Measurements from ENCODE around the gene ZFP92. TPM values are rescaled to one million over a fixed set of nuclear protein-coding genes. Genes with fewer than 3 reads are reported as not detected.

Gene ZFP92
- total RNA-seq, 1 experiment from 2014 or later = 0.16 TPM

DNA sequence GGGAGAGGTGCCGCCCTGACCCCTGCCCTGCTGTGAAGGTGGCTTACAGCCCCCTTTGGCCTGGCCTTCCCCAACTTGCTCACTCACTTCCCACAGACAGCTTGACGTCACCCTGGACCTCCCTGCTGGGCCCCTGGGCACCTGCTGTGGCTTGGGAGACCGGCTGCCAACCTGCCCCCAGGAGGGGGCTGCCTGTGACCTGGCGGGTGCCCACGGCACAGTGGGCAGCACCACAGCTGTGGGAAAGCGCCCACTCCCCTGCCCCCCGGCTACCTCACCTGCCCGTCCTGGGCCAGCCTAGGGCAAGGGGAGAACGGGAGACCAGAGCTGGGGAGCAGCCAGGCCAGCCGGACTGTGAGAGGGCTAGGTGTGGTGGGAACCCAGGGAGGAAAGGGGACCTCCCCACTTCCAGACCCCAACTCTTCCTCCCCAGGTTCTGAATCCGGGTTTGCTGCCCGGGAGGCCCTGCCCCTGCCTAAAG, 2.4 kb upstream of the ZFP92 start:
- no peaks in the 10 kb centered on the region for H3K36me3 Mint-ChIP-seq (ENCODE audit: insufficient read depth, unreplicated experiment)
- intact Hi-C loops (cut with micrococcal nuclease; ENCODE audit: unreplicated experiment) = no loop called here
- Histone ChIP-seq H3K4me3 (ENCODE audit: low read depth, low read length) (no peak overlapping the region), H3K9me3 (no peaks in the 10 kb centered on the region), H3K4me1 (no peaks in the 10 kb centered on the region), H3K36me3 (ENCODE audit: control insufficient read depth, insufficient read depth, low read length) (no peaks in the 10 kb centered on the region), H3K27me3 (replicated peaks; ENCODE audit: control insufficient read depth, insufficient read depth, low read length) (no peaks in the 10 kb centered on the region)
- ChIA-PET CTCF (no interaction called here), POLR2A (no interaction called here)
- no peak for TF ChIP-seq CTCF (IDR thresholded peaks at IDR 0.05; ENCODE audit: insufficient read depth in 1 of 2, low read depth in 1 of 2, low read length in 1 of 2, severe bottlenecking in 1 of 2, unreplicated experiment in 1 of 2)
- peaks cover 7% of the 10 kb centered on the region for H3K27me3 Mint-ChIP-seq (ENCODE audit: insufficient read depth, unreplicated experiment)
- H3K4me1 Mint-ChIP-seq (ENCODE audit: low read depth, unreplicated experiment) = no peaks in the 10 kb centered on the region
- no peak overlapping the region for H3K27ac Mint-ChIP-seq (ENCODE audit: unreplicated experiment)
- no peak overlapping the region for H3K4me3 Mint-ChIP-seq (ENCODE audit: unreplicated experiment)
- DNase-seq = no peak
- no TSS peak for BruUV-seq (replicated peaks)
- no peaks in the 10 kb centered on the region for H3K9me3 Mint-ChIP-seq (ENCODE audit: unreplicated experiment)

DNA sequence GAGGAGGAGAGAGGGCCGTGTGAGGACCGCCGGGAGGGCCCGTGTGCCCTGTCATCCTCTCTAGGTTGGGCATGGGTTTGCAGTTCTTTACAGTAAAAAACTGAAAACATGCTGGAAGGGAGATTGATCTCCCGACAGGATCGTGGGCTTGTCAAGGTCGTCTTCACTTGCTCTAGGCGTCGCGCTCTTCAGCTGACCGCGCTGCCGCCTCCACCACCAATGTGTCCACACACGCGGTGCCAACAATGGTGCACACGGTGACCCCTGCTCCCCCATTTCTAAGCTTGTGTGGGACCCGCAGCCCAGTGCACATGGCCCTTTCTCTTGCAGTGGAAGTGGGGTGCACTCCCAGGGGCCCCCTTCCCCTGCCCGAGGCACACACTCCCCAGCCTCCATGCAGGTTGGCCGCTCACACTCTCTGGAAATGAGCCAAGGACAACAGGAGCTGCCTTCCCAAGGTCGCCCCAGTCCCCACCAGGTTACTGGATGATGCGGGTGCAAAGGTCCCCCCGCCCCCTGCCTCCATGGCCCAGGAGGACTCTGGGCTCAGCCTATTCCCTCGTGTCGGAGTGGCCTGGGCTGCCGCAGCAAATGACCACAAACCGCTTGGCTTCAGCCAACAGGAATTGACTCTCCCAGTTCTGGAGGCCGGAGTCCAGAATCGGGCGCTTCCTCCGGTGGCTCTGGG, 1.7 kb upstream of the ZFP92 start:
- H3K27me3 Mint-ChIP-seq (ENCODE audit: insufficient read depth, unreplicated experiment) = peaks cover 7% of the 10 kb centered on the region

GRCh38 chrX:153410373-153410772, 899 bp upstream of the ZFP92 start:
- DNase-seq = no peak
- ChIA-PET POLR2A (no interaction called here), CTCF (no interaction called here)
- Histone ChIP-seq H3K36me3 (ENCODE audit: control insufficient read depth, insufficient read depth, low read length) (no peaks in the 10 kb centered on the region), H3K4me3 (ENCODE audit: low read depth, low read length) (no peak overlapping the region), H3K4me1 (no peaks in the 10 kb centered on the region), H3K9me3 (no peaks in the 10 kb centered on the region), H3K27me3 (replicated peaks; ENCODE audit: control insufficient read depth, insufficient read depth, low read length) (no peaks in the 10 kb centered on the region)
- BruUV-seq (replicated peaks) = no TSS peak
- no peaks in the 10 kb centered on the region for H3K4me1 Mint-ChIP-seq (ENCODE audit: low read depth, unreplicated experiment)
- peaks cover 7% of the 10 kb centered on the region for H3K27me3 Mint-ChIP-seq (ENCODE audit: insufficient read depth, unreplicated experiment)
- no peak overlapping the region for H3K4me3 Mint-ChIP-seq (ENCODE audit: unreplicated experiment)
- no peaks in the 10 kb centered on the region for H3K36me3 Mint-ChIP-seq (ENCODE audit: insufficient read depth, unreplicated experiment)
- H3K27ac Mint-ChIP-seq (ENCODE audit: unreplicated experiment) = no peak overlapping the region
- TF ChIP-seq CTCF (IDR thresholded peaks at IDR 0.05; ENCODE audit: insufficient read depth in 1 of 2, low read depth in 1 of 2, low read length in 1 of 2, severe bottlenecking in 1 of 2, unreplicated experiment in 1 of 2) = no peak
- no peaks in the 10 kb centered on the region for H3K9me3 Mint-ChIP-seq (ENCODE audit: unreplicated experiment)
- intact Hi-C loops (cut with micrococcal nuclease; ENCODE audit: unreplicated experiment) = no loop called here

More for the DNA sequence above, 1.7 kb upstream of the ZFP92 start:
- H3K9me3 Mint-ChIP-seq (ENCODE audit: unreplicated experiment) = no peaks in the 10 kb centered on the region
- TF ChIP-seq CTCF (IDR thresholded peaks at IDR 0.05; ENCODE audit: insufficient read depth in 1 of 2, low read depth in 1 of 2, low read length in 1 of 2, severe bottlenecking in 1 of 2, unreplicated experiment in 1 of 2) = no peak
- CTCF ChIA-PET = no interaction called here
- H3K36me3 Mint-ChIP-seq (ENCODE audit: insufficient read depth, unreplicated experiment) = no peaks in the 10 kb centered on the region
- Histone ChIP-seq H3K36me3 (ENCODE audit: control insufficient read depth, insufficient read depth, low read length) (no peaks in the 10 kb centered on the region), H3K4me3 (ENCODE audit: low read depth, low read length) (no peak overlapping the region), H3K4me1 (no peaks in the 10 kb centered on the region), H3K27me3 (replicated peaks; ENCODE audit: control insufficient read depth, insufficient read depth, low read length) (no peaks in the 10 kb centered on the region), H3K9me3 (no peaks in the 10 kb centered on the region)
- POLR2A ChIA-PET = no interaction called here
- H3K4me1 Mint-ChIP-seq (ENCODE audit: low read depth, unreplicated experiment) = no peaks in the 10 kb centered on the region
- DNase-seq = no peak
- H3K4me3 Mint-ChIP-seq (ENCODE audit: unreplicated experiment) = no peak overlapping the region
- H3K27ac Mint-ChIP-seq (ENCODE audit: unreplicated experiment) = no peak overlapping the region
- intact Hi-C loops (cut with micrococcal nuclease; ENCODE audit: unreplicated experiment) = no loop called here
- BruUV-seq (replicated peaks) = no TSS peak

All from Caco-2 (cell line).